ENCODE measurements around the gene PEPD. TPM values are rescaled to one million over a fixed set of nuclear protein-coding genes. Genes with fewer than 3 reads are reported as not detected.

Gene PEPD
- total RNA-seq, 5 donors from 2014 or later (not counting 1 experiment from before 2014, with no cell fraction given) = 23.5 to 38.8 (median 31.8) TPM

GRCh38 chr19:33432446-33433170 is 89.0 kb downstream of the PEPD start:
- no peak overlapping the region for H3K4me3 ChIP-seq (ENCODE audit: control insufficient read depth in 1 of 2, extremely low read depth in 1 of 2, low read length in 1 of 2)
- H3K9me3 ChIP-seq = no peaks in the 10 kb centered on the region
- H3K27ac ChIP-seq (ENCODE audit: low read length) = no peak overlapping the region
- CTCF ChIA-PET = interaction anchor here (0.6 to 1.0 kb wide), 2 partner anchors 191 to 338 kb away, joined by 3 to 4 read pairs; no protein-coding TSS in a partner anchor
- ATAC-seq (replicated peaks in 1 of 4) (no peak), DNase-seq (no peak)
- H3K36me3 ChIP-seq (ENCODE audit: control insufficient read depth in 2 of 2, extremely low read depth in 1 of 2, insufficient read depth in 1 of 2, low read length in 1 of 2) = peaks cover 0 to 3% of the 10 kb centered on the region in 2 donors
- Mint-ChIP-seq H3K4me3 (no peak overlapping the region), H3K9me3 (no peaks in the 10 kb centered on the region), H3K4me1 (peaks cover 8 to 14% (median 12%) of the 10 kb centered on the region in 3 donors), H3K36me3 (no peaks in the 10 kb centered on the region), H3K27me3 (no peaks in the 10 kb centered on the region), H3K27ac (no peak overlapping the region)
- POLR2A ChIA-PET = no interaction called here
- 83% methylated on average over 12 of the region's 16 CpGs for WGBS (ENCODE audit: insufficient coverage)
- H3K4me1 ChIP-seq (ENCODE audit: control insufficient read depth in 1 of 2, extremely low read depth in 1 of 2, insufficient read depth in 2 of 2, low read length in 2 of 2) = peaks cover 0 to 9% of the 10 kb centered on the region in 2 experiments
- no peaks in the 10 kb centered on the region for H3K27me3 ChIP-seq (replicated peaks in 1 of 2; ENCODE audit: control insufficient read depth in 2 of 2, extremely low read depth in 1 of 2, insufficient read depth in 2 of 2, low read length in 1 of 2)

- Histone ChIP-seq H3K27me3 (replicated peaks in 1 of 2; ENCODE audit: control insufficient read depth in 2 of 2, extremely low read depth in 1 of 2, insufficient read depth in 2 of 2, low read length in 1 of 2) (no peaks in the 10 kb centered on the region), H3K4me1 (ENCODE audit: control insufficient read depth in 1 of 2, extremely low read depth in 1 of 2, insufficient read depth in 2 of 2, low read length in 2 of 2) (peaks cover 0 to 9% of the 10 kb centered on the region in 2 experiments), H3K9me3 (no peaks in the 10 kb centered on the region), H3K36me3 (ENCODE audit: control insufficient read depth in 2 of 2, extremely low read depth in 1 of 2, insufficient read depth in 1 of 2, low read length in 1 of 2) (peaks cover 0 to 3% of the 10 kb centered on the region in 2 donors), H3K27ac (ENCODE audit: low read length) (no peak overlapping the region), H3K4me3 (ENCODE audit: control insufficient read depth in 1 of 2, extremely low read depth in 1 of 2, low read length in 1 of 2) (no peak overlapping the region)
- no peak for DNase-seq
- Mint-ChIP-seq H3K4me3 (no peak overlapping the region), H3K27me3 (no peaks in the 10 kb centered on the region), H3K36me3 (no peaks in the 10 kb centered on the region), H3K27ac (no peak overlapping the region), H3K9me3 (no peaks in the 10 kb centered on the region), H3K4me1 (peaks cover 8 to 14% (median 12%) of the 10 kb centered on the region in 3 donors)
- POLR2A ChIA-PET = no interaction called here
- WGBS (ENCODE audit: insufficient coverage) = 89% methylated on average over 3 of the region's 5 CpGs
- no peak for ATAC-seq (replicated peaks in 1 of 4)
- CTCF ChIA-PET = interaction anchor here (0.6 to 1.0 kb wide), 2 partner anchors 192 to 339 kb away, joined by 3 to 4 read pairs; no protein-coding TSS in a partner anchor
Measured at GRCh38 chr19:33432015-33432414, 89.6 kb downstream of the PEPD start.

- H3K9me3 ChIP-seq = no peaks in the 10 kb centered on the region
- no peaks in the 10 kb centered on the region for H3K27me3 ChIP-seq (replicated peaks in 1 of 2; ENCODE audit: control insufficient read depth in 2 of 2, extremely low read depth in 1 of 2, insufficient read depth in 2 of 2, low read length in 1 of 2)
- peak; percentile 63 to 76 (median 74) for ATAC-seq (replicated peaks in 1 of 4)
- Mint-ChIP-seq H3K36me3 (no peaks in the 10 kb centered on the region), H3K9me3 (no peaks in the 10 kb centered on the region), H3K27ac (peak overlapping the region; percentile 88 to 89), H3K4me3 (peak overlapping the region in 2 of 3 donors; percentile 58 to 77), H3K27me3 (no peaks in the 10 kb centered on the region), H3K4me1 (peaks cover 8 to 14% (median 12%) of the 10 kb centered on the region in 3 donors)
- ChIA-PET POLR2A (no interaction called here), CTCF (interaction anchor here (0.5 to 1.2 kb wide), 5 partner anchors 35 to 1282 kb away, joined by 3 to 9 read pairs (median 4); no protein-coding TSS in a partner anchor)
- H3K4me1 ChIP-seq (ENCODE audit: control insufficient read depth in 1 of 2, extremely low read depth in 1 of 2, insufficient read depth in 2 of 2, low read length in 2 of 2) = peaks cover 0 to 9% of the 10 kb centered on the region in 2 experiments
- DNase-seq = peak in 34 of 35 experiments; percentile 28 to 73 (median 55)
- 21% methylated on average over 10 of the region's 13 CpGs for WGBS (ENCODE audit: insufficient coverage)
- no peak overlapping the region for H3K4me3 ChIP-seq (ENCODE audit: control insufficient read depth in 1 of 2, extremely low read depth in 1 of 2, low read length in 1 of 2)
- H3K36me3 ChIP-seq (ENCODE audit: control insufficient read depth in 2 of 2, extremely low read depth in 1 of 2, insufficient read depth in 1 of 2, low read length in 1 of 2) = peaks cover 0 to 3% of the 10 kb centered on the region in 2 donors
- peak overlapping the region; percentile 52 for H3K27ac ChIP-seq (ENCODE audit: low read length)
Measured at GRCh38 chr19:33430674-33431277, 90.8 kb downstream of the PEPD start.

- Histone ChIP-seq H3K27ac (ENCODE audit: low read length) (peak overlapping the region; percentile 59), H3K4me3 (ENCODE audit: control insufficient read depth in 1 of 2, extremely low read depth in 1 of 2, low read length in 1 of 2) (no peak overlapping the region), H3K4me1 (ENCODE audit: control insufficient read depth in 1 of 2, extremely low read depth in 1 of 2, insufficient read depth in 2 of 2, low read length in 2 of 2) (peaks cover 0 to 9% of the 10 kb centered on the region in 2 experiments), H3K9me3 (no peaks in the 10 kb centered on the region), H3K27me3 (replicated peaks in 1 of 2; ENCODE audit: control insufficient read depth in 2 of 2, extremely low read depth in 1 of 2, insufficient read depth in 2 of 2, low read length in 1 of 2) (no peaks in the 10 kb centered on the region), H3K36me3 (ENCODE audit: control insufficient read depth in 2 of 2, extremely low read depth in 1 of 2, insufficient read depth in 1 of 2, low read length in 1 of 2) (no peaks in the 10 kb centered on the region)
- 56% methylated on average over 9 of the region's 17 CpGs for WGBS (ENCODE audit: insufficient coverage)
- Mint-ChIP-seq H3K27ac (peak overlapping the region; percentile 88 to 89), H3K36me3 (no peaks in the 10 kb centered on the region), H3K27me3 (no peaks in the 10 kb centered on the region), H3K4me1 (peaks cover 8 to 14% (median 12%) of the 10 kb centered on the region in 3 donors), H3K4me3 (peak overlapping the region in 2 of 3 donors; percentile 58 to 77), H3K9me3 (no peaks in the 10 kb centered on the region)
- CTCF ChIA-PET = interaction anchor here (1.0 to 1.2 kb wide), 4 partner anchors 34 to 659 kb away, joined by 3 to 9 read pairs (median 3); no protein-coding TSS in a partner anchor
- POLR2A ChIA-PET = no interaction called here
- ATAC-seq (replicated peaks in 1 of 4) = peak; percentile 77 to 94 (median 86)
- DNase-seq = peak in 23 of 35 experiments; percentile 10 to 73 (median 40)
Measured at GRCh38 chr19:33429891-33430673, 91.5 kb downstream of the PEPD start.

- H3K27ac Mint-ChIP-seq = peak overlapping the region in 1 of 2 donors; percentile 34
- H3K36me3 Mint-ChIP-seq = peaks cover 3% of the 10 kb centered on the region
- peaks cover 8 to 14% (median 12%) of the 10 kb centered on the region in 3 donors for H3K4me1 Mint-ChIP-seq
- no peaks in the 10 kb centered on the region for H3K36me3 ChIP-seq (ENCODE audit: control insufficient read depth in 2 of 2, extremely low read depth in 1 of 2, insufficient read depth in 1 of 2, low read length in 1 of 2)
- no peaks in the 10 kb centered on the region for H3K27me3 Mint-ChIP-seq
- no peak overlapping the region for H3K4me3 Mint-ChIP-seq
- H3K4me1 ChIP-seq (ENCODE audit: control insufficient read depth in 1 of 2, extremely low read depth in 1 of 2, insufficient read depth in 2 of 2, low read length in 2 of 2) = peaks cover 0 to 9% of the 10 kb centered on the region in 2 experiments
- WGBS (ENCODE audit: insufficient coverage) = 91% methylated on average over 4 of the region's 5 CpGs
- no peaks in the 10 kb centered on the region for H3K27me3 ChIP-seq (replicated peaks in 1 of 2; ENCODE audit: control insufficient read depth in 2 of 2, extremely low read depth in 1 of 2, insufficient read depth in 2 of 2, low read length in 1 of 2)
- DNase-seq = no peak
- ATAC-seq (replicated peaks in 1 of 4) = no peak
- no peaks in the 10 kb centered on the region for H3K9me3 ChIP-seq
- H3K4me3 ChIP-seq (ENCODE audit: control insufficient read depth in 1 of 2, extremely low read depth in 1 of 2, low read length in 1 of 2) = no peak overlapping the region
- no peaks in the 10 kb centered on the region for H3K9me3 Mint-ChIP-seq
- POLR2A ChIA-PET = no interaction called here
- no peak overlapping the region for H3K27ac ChIP-seq (ENCODE audit: low read length)
- CTCF ChIA-PET = no interaction called here
Measured at GRCh38 chr19:33428627-33429125, 92.9 kb downstream of the PEPD start.

Measured in T-cell (primary cell).